K562 (cell line): ENCODE results near the gene CACNA1E. TPM values are rescaled to one million over a fixed set of nuclear protein-coding genes. Genes with fewer than 3 reads are reported as not detected.

Experiments used
- ATAC-seq: fragments of 200-7000 bp; cut with Tn5 transposase; 3 replicates; pipeline ENCODE4 v1.9.1; 2020; ENCODE audit warnings: moderate library complexity
- BruUV-seq: library from RNA; stranded (reverse); fragments of 400-500 nt; replicated peaks from 2 replicates; lab custom pipeline; 2021; lab: Mats Ljungman, UMichigan
- CTCF ChIA-PET: fragments of 300-600 bp; formaldehyde crosslinking; extraction: SDS; loops from one replicate; lab custom pipeline; 2021; ENCODE audit warnings: low intra/inter-chr PET ratio; lab: Yijun Ruan, JAX
- POLR2A ChIA-PET: fragments of 300-600, 350-650 bp; sonication (Branson Sonifier 250); formaldehyde crosslinking; extraction: SDS; loops from one replicate; lab custom pipeline; 2021; ENCODE audit warnings: antibody characterized with exemption, inconsistent platforms; lab: Yijun Ruan, JAX
- DNase-seq, 4 experiments: peaks; one replicate each; pipeline versions ENCODE4 v3.0.0 to v3.0.0-alpha.2; 2011 to 2018; ENCODE audit warnings: low spot score in 3 of 4, mixed read lengths in 3 of 4; ENCODE audit errors: extremely low read depth in 1 of 4
- FAIRE-seq: peaks from 2 replicates; lab custom pipeline; 2011; peaks lifted over from hg19 to GRCh38; lab: Jason Lieb, UNC
- H2AFZ ChIP-seq: 2 replicates; pipeline ENCODE4 v1.6.0; 2011; ENCODE audit warnings: low read depth, low read length, control low read depth, inconsistent platforms
- H3K27ac ChIP-seq: fragments of 200-600 bp; 3 replicates; pipeline ENCODE4 v1.8.0; 2011; ENCODE audit warnings: low read depth, mild to moderate bottlenecking, control low read depth, inconsistent platforms, low read length, moderate library complexity, mixed read lengths; ENCODE audit errors: extremely low read depth
- H3K27me3 ChIP-seq, 2 experiments: fragments of 300-600 bp in 1 of 2; 2 replicates in 1 of 2; 3 replicates in 1 of 2; pipeline versions ENCODE4 v1.6.0 to v1.8.0; 2011; ENCODE audit warnings: inconsistent platforms in 2 of 2, low read length in 2 of 2, mild to moderate bottlenecking in 1 of 2, mixed read lengths in 1 of 2, moderate library complexity in 1 of 2; ENCODE audit not compliant: control insufficient read depth in 2 of 2, insufficient read depth in 2 of 2
- H3K36me3 ChIP-seq: fragments of 300-600 bp; 3 replicates; pipeline ENCODE4 v1.8.0; 2011; ENCODE audit warnings: mild to moderate bottlenecking, low read length, inconsistent platforms; ENCODE audit not compliant: control insufficient read depth, insufficient read depth
- H3K4me1 ChIP-seq, 2 experiments: fragments of 200-600 bp in 1 of 2; replicated peaks in 1 of 2; 2 replicates in 1 of 2; 3 replicates in 1 of 2; pipeline versions ENCODE4 v1.5.1 to v1.8.0; 2011; ENCODE audit warnings: inconsistent platforms in 2 of 2, low read length in 2 of 2, mild to moderate bottlenecking in 1 of 2, mixed read lengths in 1 of 2, moderate library complexity in 1 of 2; ENCODE audit not compliant: control insufficient read depth in 2 of 2, insufficient read depth in 2 of 2
- H3K4me2 ChIP-seq: 2 replicates; pipeline ENCODE4 v1.6.1; 2011; ENCODE audit warnings: low read length, control low read depth, inconsistent platforms, mixed read lengths; ENCODE audit not compliant: insufficient read depth
- H3K4me3 ChIP-seq: fragments of 200-600 bp; sonication (generic), shearing (Covaris generic); 2 replicates; pipeline ENCODE4 v1.5.1; 2016; ENCODE audit warnings: control low read depth, inconsistent platforms
- H3K79me2 ChIP-seq: fragments of 200-600 bp; 3 replicates; pipeline ENCODE4 v1.8.0; 2011; ENCODE audit warnings: low read length, inconsistent platforms; ENCODE audit not compliant: control insufficient read depth, insufficient read depth
- H3K9ac ChIP-seq, 2 experiments: 2 replicates each; pipeline versions ENCODE4 v1.6.0 to v1.6.1; 2011; ENCODE audit warnings: low read depth in 2 of 2, low read length in 2 of 2, control low read depth in 1 of 2, inconsistent platforms in 1 of 2, mild to moderate bottlenecking in 1 of 2, mixed read lengths in 1 of 2; ENCODE audit not compliant: insufficient read depth in 1 of 2
- H3K9me1 ChIP-seq: one replicate; pipeline ENCODE4 v1.6.0; 2011; ENCODE audit warnings: inconsistent platforms, mild to moderate bottlenecking, low read length, moderate library complexity; ENCODE audit not compliant: control insufficient read depth, insufficient read depth
- H3K9me3 ChIP-seq: replicated peaks from 2 replicates; pipeline ENCODE4 v1.5.1; 2011; ENCODE audit warnings: low read depth, low read length, inconsistent platforms; ENCODE audit not compliant: control insufficient read depth, insufficient read depth
- H4K20me1 ChIP-seq: replicated peaks from 2 replicates; pipeline ENCODE4 v1.6.1; 2011; ENCODE audit warnings: low read length, inconsistent platforms, mixed read lengths; ENCODE audit not compliant: control insufficient read depth, insufficient read depth
- CBFA2T3 ChIP-seq: fragments of 450-650 bp; IDR thresholded peaks from 2 replicates; pipeline ENCODE4 v1.6.1; 2017
- CBX3 ChIP-seq, 2 experiments: IDR thresholded peaks; 1 replicate in 1 of 2; 2 replicates in 1 of 2; pipeline ENCODE4 v1.6.1; 2012; ENCODE audit warnings: inconsistent platforms in 2 of 2, low read length in 2 of 2, borderline replicate concordance in 1 of 2, control low read depth in 1 of 2
- ESRRB ChIP-seq: fragments of 250-450 bp; sonication (Bioruptor Pico); IDR thresholded peaks from 2 replicates; pipeline ENCODE4 v1.5.0; 2020; ENCODE audit warnings: mild to moderate bottlenecking, moderate library complexity, borderline replicate concordance
- HMG20A ChIP-seq: fragments of 450-650 bp; formaldehyde crosslinking; conservative IDR thresholded peaks from 2 replicates; pipeline ENCODE4 v1.4.0; 2020; ENCODE audit warnings: mild to moderate bottlenecking, mixed read lengths
- HOXB6 ChIP-seq: fragments of 250-450 bp; sonication (Bioruptor Pico); IDR thresholded peaks from 2 replicates; pipeline ENCODE4 v1.5.1; 2022; ENCODE audit warnings: mild to moderate bottlenecking, borderline replicate concordance
- KAT2B ChIP-seq: IDR thresholded peaks from one replicate; pipeline ENCODE4 v1.6.1; 2012; ENCODE audit warnings: low read depth, mild to moderate bottlenecking, control low read depth, inconsistent platforms, low read length, moderate library complexity
- KLF6 ChIP-seq: fragments of 250-450 bp; sonication (Bioruptor Pico); IDR thresholded peaks from 2 replicates; pipeline ENCODE4 v1.4.0; 2020; ENCODE audit warnings: mild to moderate bottlenecking, moderate library complexity, borderline replicate concordance
- NCOA6 ChIP-seq: fragments of 450-650 bp; IDR thresholded peaks from 2 replicates; pipeline ENCODE4 v1.6.1; 2017; ENCODE audit warnings: mild to moderate bottlenecking
- RAD51 ChIP-seq: fragments of 450-650 bp; IDR thresholded peaks from 2 replicates; pipeline ENCODE4 v1.7.1; 2016; ENCODE audit warnings: low read depth, mild to moderate bottlenecking, borderline replicate concordance
- RBM15 ChIP-seq: fragments of 200-400 bp; formaldehyde crosslinking; IDR thresholded peaks from 2 replicates; pipeline ENCODE4 v1.6.1; 2018; ENCODE audit warnings: mild to moderate bottlenecking, low read length, moderate library complexity; ENCODE audit not compliant: insufficient read depth
- RUNX1 ChIP-seq: sonication (generic); IDR thresholded peaks from 2 replicates; pipeline ENCODE4 v1.6.1; 2016; ENCODE audit warnings: antibody characterized with exemption, low read depth
- ZNF316 ChIP-seq: fragments of 450-650 bp; IDR thresholded peaks from 2 replicates; pipeline ENCODE4 v1.6.1; 2016
- ZNF586 ChIP-seq: fragments of 450-650 bp; formaldehyde crosslinking; conservative IDR thresholded peaks from 2 replicates; pipeline ENCODE4 v1.4.0; 2020; ENCODE audit warnings: mild to moderate bottlenecking, moderate library complexity
- ZNF655 ChIP-seq: fragments of 250-450 bp; sonication (Bioruptor Pico); IDR thresholded peaks from 2 replicates; pipeline ENCODE4 v1.5.0; 2021
- WGBS: fragments of 100-300 bp; shearing (Covaris generic); methylation state at CpG from one replicate; pipeline ENCODE4 v1.1.6; 2016; ENCODE audit warnings: low coverage, mixed read lengths; ENCODE audit not compliant: insufficient coverage; ENCODE audit errors: missing lambda C conversion rate; 5-methylcytosine and 5-hydroxymethylcytosine counted together
- in situ Hi-C: fragments of 300-500 bp; cut with MboI; formaldehyde crosslinking; loops from 4 replicates; pipeline ENCODE4 v1.15.0; 2018; ENCODE audit warnings: inconsistent platforms, mixed read lengths
- intact Hi-C: fragments of 100-400 bp; cut with micrococcal nuclease; formaldehyde crosslinking; loops from 2 replicates; pipeline ENCODE4 v1.14.2; 2022
- polyA plus RNA-seq, 8 experiments: library from polyadenylated mRNA; depleted of rRNA in 4 of 8; stranded (reverse) in 5 of 8; unstranded in 3 of 8; fragments of >200 nt; fragmentation: Nextera tagmentation in 2 of 8; fragmentation: Illumina TruSeq in 1 of 8; extraction: Ambion mirVana in 2 of 8; extraction: Trizol in 1 of 8; gene quantifications; 2 replicates each; pipeline versions ENCODE4 v1.2.1 to v1.2.3, GENCODE V29; 2011 to 2014; ENCODE audit warnings: inconsistent platforms in 1 of 8, missing spikeins in 1 of 8
- total RNA-seq, 7 experiments: library from RNA; depleted of rRNA in 6 of 7; stranded (reverse); fragments of >200 nt in 6 of 7; fragmentation: Illumina TruSeq in 2 of 7; extraction: Trizol in 2 of 7; gene quantifications; 2 replicates each; pipeline versions ENCODE4 v1.2.1 to v1.2.3, GENCODE V29; 2011 to 2021; ENCODE audit warnings: low replicate concordance in 1 of 7
- TF ChIP-seq, protein P1 (sequence below): fragments of 250-450 bp; sonication (Bioruptor Pico); IDR thresholded peaks from 2 replicates; pipeline ENCODE4 v1.6.1; 2021; ENCODE audit warnings: mild to moderate bottlenecking

The CACNA1E gene
- total and polyA plus RNA-seq, 9 of the 15 experiments (the other 6 are each of a cell fraction or from before 2014, with no cell fraction given): under 0.01 to 0.04 TPM; not detected in 7

DNA sequence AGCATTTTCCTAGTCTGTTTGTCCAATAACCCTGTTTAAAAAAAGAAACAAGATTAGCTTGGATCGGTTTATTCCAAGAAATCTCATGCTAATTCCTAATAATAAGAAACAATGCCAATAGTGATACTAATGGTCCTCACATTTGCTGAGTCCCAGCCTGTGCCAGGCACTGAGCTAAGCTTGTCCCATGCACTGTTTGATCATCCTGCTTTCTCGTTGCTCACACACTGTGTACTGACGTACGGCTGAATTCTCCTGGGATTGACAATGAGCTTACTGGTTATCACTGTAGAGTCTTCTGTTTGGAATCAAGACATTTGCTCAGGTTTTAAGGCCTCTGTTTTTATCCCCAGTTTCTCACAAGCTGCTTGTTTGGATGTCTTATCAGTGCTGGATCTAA, 71.1 kb downstream of the CACNA1E start:
- no peak for ATAC-seq
- no TSS peak for BruUV-seq
- POLR2A ChIA-PET: interaction anchor here (2.3 kb wide), 1 partner anchor 11 kb away, joined by 5 read pairs; no protein-coding TSS in a partner anchor
- TF ChIP-seq, protein P1, sequence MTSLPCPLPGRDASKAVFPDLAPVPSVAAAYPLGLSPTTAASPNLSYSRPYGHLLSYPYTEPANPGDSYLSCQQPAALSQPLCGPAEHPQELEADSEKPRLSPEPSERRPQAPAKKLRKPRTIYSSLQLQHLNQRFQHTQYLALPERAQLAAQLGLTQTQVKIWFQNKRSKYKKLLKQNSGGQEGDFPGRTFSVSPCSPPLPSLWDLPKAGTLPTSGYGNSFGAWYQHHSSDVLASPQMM (CRISPR knock-in tag): no peak
- TF ChIP-seq RBM15 (no peak), HMG20A (no peak), ZNF655 (CRISPR knock-in tag) (no peak), RAD51 (no peak), NCOA6 (no peak), ZNF586 (CRISPR knock-in tag) (no peak), HOXB6 (CRISPR knock-in tag) (no peak), CBFA2T3 (no peak), CBX3 (IDR thresholded peaks at IDR 0.05; ENCODE audit: borderline replicate concordance in 1 of 2, low read length in 2 of 2) (no peak), ESRRB (CRISPR knock-in tag) (no peak), KLF6 (CRISPR knock-in tag) (no peak), KAT2B (no peak), ZNF316 (no peak), RUNX1 (no peak)
- TF ChIP-seq, all 486 proteins: peak for 0
- H3K9me1 ChIP-seq: no peaks in the 10 kb centered on the region
- H3K4me1 ChIP-seq: no peaks in the 10 kb centered on the region
- no peaks in the 10 kb centered on the region for H4K20me1 ChIP-seq
- CTCF ChIA-PET: no interaction called here
- 3% methylated on average over 4 of the region's 4 CpGs for WGBS
- H3K79me2 ChIP-seq: no peaks in the 10 kb centered on the region
- H3K27me3 ChIP-seq: no peaks in the 10 kb centered on the region; a peak in 1 of 5 replicates
- FAIRE-seq (no peak), DNase-seq (no peak)
- no peak overlapping the region for H3K27ac ChIP-seq
- no peaks in the 10 kb centered on the region for H3K36me3 ChIP-seq
- H2AFZ ChIP-seq: no peak overlapping the region
- no peak overlapping the region for H3K4me3 ChIP-seq
- no peak overlapping the region for H3K4me2 ChIP-seq
- no peaks in the 10 kb centered on the region for H3K9me3 ChIP-seq
- H3K9ac ChIP-seq: no peak overlapping the region
- in situ Hi-C loops (no loop called here), intact Hi-C loops (no loop called here)
